CD14-positive monocyte (primary cell): ENCODE results near the gene WDR5. TPM values are rescaled to one million over a fixed set of nuclear protein-coding genes. Genes with fewer than 3 reads are reported as not detected.

Experiments used
- DNase-seq, 3 donors: peaks; one replicate each; pipeline ENCODE4 v3.0.0-alpha.2; 2011 to 2022
- H2AFZ ChIP-seq: 2 replicates; pipeline ENCODE4 v1.6.0; 2012; ENCODE audit warnings: mild to moderate bottlenecking, low read depth, low read length, inconsistent platforms; ENCODE audit not compliant: insufficient read depth, poor library complexity, severe bottlenecking
- H3K27ac ChIP-seq, 2 donors: 1 replicate in 1 of 2; 2 replicates in 1 of 2; pipeline ENCODE4 v1.5.1; 2012 to 2013; ENCODE audit warnings: low read length in 2 of 2, control low read depth in 1 of 2, inconsistent platforms in 1 of 2, low read depth in 1 of 2, mild to moderate bottlenecking in 1 of 2
- H3K27me3 ChIP-seq, 2 donors: one replicate each; pipeline versions ENCODE4 v1.6.0 to v1.6.1; 2011 to 2013; ENCODE audit warnings: low read length in 2 of 2; ENCODE audit not compliant: control insufficient read depth in 2 of 2, insufficient read depth in 2 of 2
- H3K36me3 ChIP-seq, 2 donors: replicated peaks in 1 of 2; 1 replicate in 1 of 2; 2 replicates in 1 of 2; pipeline versions ENCODE4 v1.5.1 to v1.6.1; 2012 to 2013; ENCODE audit warnings: low read length in 2 of 2, control low read depth in 1 of 2, inconsistent platforms in 1 of 2, mild to moderate bottlenecking in 1 of 2; ENCODE audit not compliant: insufficient read depth in 2 of 2, control insufficient read depth in 1 of 2
- H3K4me1 ChIP-seq, 2 donors: 1 replicate in 1 of 2; 2 replicates in 1 of 2; pipeline versions ENCODE4 v1.5.1 to v1.6.1; 2012 to 2013; ENCODE audit warnings: low read length in 2 of 2, control low read depth in 1 of 2, inconsistent platforms in 1 of 2, mild to moderate bottlenecking in 1 of 2, moderate library complexity in 1 of 2; ENCODE audit not compliant: insufficient read depth in 2 of 2, control insufficient read depth in 1 of 2
- H3K4me2 ChIP-seq: replicated peaks from 2 replicates; pipeline ENCODE3; 2012; ENCODE audit warnings: low read length, moderate library complexity, mild to moderate bottlenecking; ENCODE audit not compliant: poor library complexity, severe bottlenecking; ENCODE audit errors: extremely low read depth
- H3K4me3 ChIP-seq, 3 experiments: fragments of 200-600 bp in 1 of 3; sonication (generic) in 1 of 3; replicated peaks in 1 of 3; 1 replicate in 2 of 3; 2 replicates in 1 of 3; pipeline ENCODE4 v1.5.1; 2011 to 2013; ENCODE audit warnings: low read length in 3 of 3, mild to moderate bottlenecking in 3 of 3, control low read depth in 2 of 3, low read depth in 2 of 3, inconsistent platforms in 1 of 3, moderate library complexity in 1 of 3
- H3K79me2 ChIP-seq: 2 replicates; pipeline ENCODE4 v1.6.0; 2012; ENCODE audit warnings: mild to moderate bottlenecking, control low read depth, inconsistent platforms, low read length, moderate library complexity; ENCODE audit not compliant: insufficient read depth
- H3K9ac ChIP-seq: 2 replicates; pipeline ENCODE4 v1.6.0; 2017; ENCODE audit warnings: low read length, mild to moderate bottlenecking; ENCODE audit not compliant: insufficient read depth, poor library complexity, severe bottlenecking
- H3K9me3 ChIP-seq, 2 donors: replicated peaks in 1 of 2; 1 replicate in 1 of 2; 2 replicates in 1 of 2; pipeline versions ENCODE4 v1.5.1 to v1.6.1; 2012 to 2013; ENCODE audit warnings: low read length in 2 of 2, control low read depth in 1 of 2; ENCODE audit not compliant: control insufficient read depth in 1 of 2, insufficient read depth in 1 of 2
- H4K20me1 ChIP-seq: 2 replicates; pipeline ENCODE4 v1.6.0; 2012; ENCODE audit warnings: mild to moderate bottlenecking, low read length, control low read depth, moderate library complexity; ENCODE audit not compliant: insufficient read depth
- H3K27ac Mint-ChIP-seq, 7 donors: one replicate each; pipeline ENCODE4 v1.8.0; 2020; ENCODE audit warnings: mild to moderate bottlenecking in 7 of 7, mixed read lengths in 7 of 7, moderate library complexity in 6 of 7, inconsistent platforms in 2 of 7
- H3K27me3 Mint-ChIP-seq, 3 donors: one replicate each; pipeline ENCODE4 v1.8.0; 2021 to 2022; ENCODE audit warnings: low read depth in 3 of 3, mild to moderate bottlenecking in 3 of 3, mixed read lengths in 3 of 3, moderate library complexity in 3 of 3, inconsistent platforms in 1 of 3
- H3K36me3 Mint-ChIP-seq, 2 donors: one replicate each; pipeline ENCODE4 v1.8.0; 2020; ENCODE audit warnings: mixed read lengths in 2 of 2, inconsistent platforms in 1 of 2, mild to moderate bottlenecking in 1 of 2
- H3K4me1 Mint-ChIP-seq: one replicate; pipeline ENCODE4 v1.8.0; 2020; ENCODE audit warnings: mild to moderate bottlenecking, mixed read lengths
- H3K4me3 Mint-ChIP-seq, 2 donors: one replicate each; pipeline ENCODE4 v1.8.0; 2020; ENCODE audit warnings: mild to moderate bottlenecking in 2 of 2, mixed read lengths in 2 of 2, moderate library complexity in 1 of 2
- H3K9me3 Mint-ChIP-seq, 7 donors: one replicate each; pipeline ENCODE4 v1.8.0; 2020 to 2022; ENCODE audit warnings: mixed read lengths in 7 of 7, mild to moderate bottlenecking in 6 of 7, moderate library complexity in 6 of 7, inconsistent platforms in 2 of 7
- WGBS: methylation state at CpG from one replicate; pipeline ENCODE4 v1.1.5; 2013; ENCODE audit warnings: missing lambda C conversion rate; ENCODE audit not compliant: insufficient coverage; 5-methylcytosine and 5-hydroxymethylcytosine counted together
- intact Hi-C, 2 donors: fragments of 100-400 bp; cut with micrococcal nuclease; formaldehyde crosslinking; loops; one replicate each; pipeline versions ENCODE4 v1.15.0 to v1.15.1; 2023
- polyA plus RNA-seq, 3 donors: library from polyadenylated mRNA; depleted of rRNA in 1 of 3; unstranded in 2 of 3; stranded (reverse) in 1 of 3; fragments of 300-500 nt in 2 of 3; fragments of >200 nt in 1 of 3; fragmentation: Illumina TruSeq in 2 of 3; gene quantifications; 1 replicate in 2 of 3; 2 replicates in 1 of 3; pipeline ENCODE4 v1.2.3, GENCODE V29; 2012 to 2021
- TF ChIP-seq, protein P1 (sequence below): fragments of 200-600 bp; IDR thresholded peaks from one replicate; pipeline ENCODE4 v1.8.0; 2022; ENCODE audit warnings: antibody characterized with exemption, mild to moderate bottlenecking

Gene WDR5
- polyA plus RNA-seq, 3 donors, result 8.7 to 17.3 (median 10.2) TPM

DNA sequence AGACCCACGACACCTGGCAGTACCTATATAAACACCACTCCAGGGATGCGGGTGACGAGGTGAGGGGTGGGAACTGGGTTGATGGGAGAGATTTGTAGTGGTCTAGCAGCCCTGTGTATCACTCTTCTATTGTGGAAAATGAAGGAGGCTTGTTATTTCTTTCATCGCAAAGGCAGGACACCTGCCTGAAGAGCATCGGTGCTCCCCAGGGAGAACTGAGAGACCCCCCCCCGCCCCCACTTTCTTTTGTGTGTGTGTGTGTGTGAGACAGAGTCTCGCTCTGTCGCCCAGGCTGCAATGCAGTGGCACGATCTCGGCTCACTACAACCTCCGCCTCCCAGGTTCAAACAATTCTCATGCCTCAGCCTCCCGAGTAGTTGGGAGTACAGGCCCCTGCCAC lies 8.3 kb upstream of the WDR5 start:
- H3K36me3 ChIP-seq, result no peaks in the 10 kb centered on the region
- H2AFZ ChIP-seq, result no peak overlapping the region
- H3K9me3 ChIP-seq, result no peaks in the 10 kb centered on the region
- peaks cover 19 to 21% of the 10 kb centered on the region in 2 donors for H3K4me1 ChIP-seq
- H3K79me2 ChIP-seq, result no peaks in the 10 kb centered on the region
- TF ChIP-seq, protein P1, sequence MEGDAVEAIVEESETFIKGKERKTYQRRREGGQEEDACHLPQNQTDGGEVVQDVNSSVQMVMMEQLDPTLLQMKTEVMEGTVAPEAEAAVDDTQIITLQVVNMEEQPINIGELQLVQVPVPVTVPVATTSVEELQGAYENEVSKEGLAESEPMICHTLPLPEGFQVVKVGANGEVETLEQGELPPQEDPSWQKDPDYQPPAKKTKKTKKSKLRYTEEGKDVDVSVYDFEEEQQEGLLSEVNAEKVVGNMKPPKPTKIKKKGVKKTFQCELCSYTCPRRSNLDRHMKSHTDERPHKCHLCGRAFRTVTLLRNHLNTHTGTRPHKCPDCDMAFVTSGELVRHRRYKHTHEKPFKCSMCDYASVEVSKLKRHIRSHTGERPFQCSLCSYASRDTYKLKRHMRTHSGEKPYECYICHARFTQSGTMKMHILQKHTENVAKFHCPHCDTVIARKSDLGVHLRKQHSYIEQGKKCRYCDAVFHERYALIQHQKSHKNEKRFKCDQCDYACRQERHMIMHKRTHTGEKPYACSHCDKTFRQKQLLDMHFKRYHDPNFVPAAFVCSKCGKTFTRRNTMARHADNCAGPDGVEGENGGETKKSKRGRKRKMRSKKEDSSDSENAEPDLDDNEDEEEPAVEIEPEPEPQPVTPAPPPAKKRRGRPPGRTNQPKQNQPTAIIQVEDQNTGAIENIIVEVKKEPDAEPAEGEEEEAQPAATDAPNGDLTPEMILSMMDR, result no peak
- Mint-ChIP-seq H3K36me3 (peaks cover 0 to under 1% of the 10 kb centered on the region in 2 donors), H3K27ac (peak overlapping the region in 1 of 7 donors; percentile 20), H3K4me1 (peaks cover 19% of the 10 kb centered on the region), H3K4me3 (no peak overlapping the region), H3K27me3 (peaks cover 0 to 2% (median 1%) of the 10 kb centered on the region in 3 donors), H3K9me3 (peaks cover 0 to 2% (median 0%) of the 10 kb centered on the region in 7 donors)
- H3K27me3 ChIP-seq, result no peaks in the 10 kb centered on the region
- H3K9ac ChIP-seq, result no peak overlapping the region
- H3K4me2 ChIP-seq, result no peak overlapping the region
- H4K20me1 ChIP-seq, result no peaks in the 10 kb centered on the region
- intact Hi-C loops, result no loop called here
- H3K4me3 ChIP-seq, result no peak overlapping the region
- no peak for DNase-seq
- no CpG with 5 or more reads among the region's 12 CpGs for WGBS
- H3K27ac ChIP-seq, result no peak overlapping the region

DNA sequence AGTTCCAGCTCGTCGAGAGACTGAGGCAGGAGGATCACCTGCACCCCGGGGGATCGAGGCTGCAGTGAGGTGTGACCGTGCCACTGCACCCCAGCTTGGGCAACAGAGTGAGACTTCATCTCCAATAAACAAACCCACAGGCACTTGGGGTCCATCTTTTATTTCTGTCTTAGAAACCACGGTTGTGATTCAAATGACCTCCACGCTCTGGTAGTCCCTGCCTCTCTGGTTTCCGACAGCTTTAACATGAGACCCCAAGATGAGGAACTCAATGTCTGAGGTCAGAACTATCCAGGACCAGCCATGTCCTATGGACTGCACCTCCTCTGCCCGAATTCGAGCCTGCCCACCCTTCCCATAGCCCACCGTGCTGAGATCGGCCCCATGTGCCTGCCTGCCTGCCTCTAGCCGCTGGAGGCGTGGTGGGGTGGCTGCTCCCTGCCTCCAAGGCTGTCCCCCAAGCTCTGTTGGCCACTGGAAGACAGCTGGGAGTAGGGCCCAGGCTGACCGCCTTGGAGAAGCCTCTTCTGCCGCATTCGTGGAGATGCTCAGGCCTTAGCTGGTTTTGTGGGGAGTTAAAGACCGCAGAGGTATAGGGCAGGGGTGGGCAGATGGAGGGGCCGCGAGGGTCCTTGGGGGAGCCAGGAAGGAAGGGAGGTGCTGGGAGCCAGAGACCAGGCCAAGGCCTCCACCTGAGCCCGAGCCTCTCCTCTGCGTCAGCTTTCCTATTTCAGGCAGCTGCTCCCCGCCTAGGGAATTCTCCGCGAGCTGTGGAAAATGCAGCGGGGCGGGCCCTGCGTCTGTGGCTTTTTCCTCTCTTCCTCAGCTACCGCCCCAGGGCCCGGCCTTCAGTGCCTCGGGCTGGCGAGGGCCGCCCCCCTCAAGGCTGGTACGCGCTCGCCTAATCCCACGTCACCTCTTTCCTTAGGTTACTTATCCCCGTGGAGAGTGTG lies 6.9 kb upstream of the WDR5 start:
- Histone ChIP-seq H3K79me2 (no peaks in the 10 kb centered on the region), H2AFZ (no peak overlapping the region), H3K36me3 (no peaks in the 10 kb centered on the region), H3K4me3 (no peak overlapping the region), H3K27ac (no peak overlapping the region), H3K9me3 (no peaks in the 10 kb centered on the region), H3K27me3 (no peaks in the 10 kb centered on the region), H3K9ac (no peak overlapping the region), H3K4me2 (no peak overlapping the region), H4K20me1 (no peaks in the 10 kb centered on the region), H3K4me1 (peaks cover 8 to 9% of the 10 kb centered on the region in 2 donors)
- H3K4me3 Mint-ChIP-seq, result no peak overlapping the region
- 92% methylated on average over 27 of the region's 38 CpGs for WGBS
- H3K36me3 Mint-ChIP-seq, result peaks cover 0 to 3% of the 10 kb centered on the region in 2 donors
- peaks cover 13% of the 10 kb centered on the region for H3K4me1 Mint-ChIP-seq
- H3K27ac Mint-ChIP-seq, result no peak overlapping the region
- H3K27me3 Mint-ChIP-seq, result peaks cover 0 to 2% (median 1%) of the 10 kb centered on the region in 3 donors
- no peaks in the 10 kb centered on the region for H3K9me3 Mint-ChIP-seq
- TF ChIP-seq, protein P1, result no peak
- intact Hi-C loops, result no loop called here
- DNase-seq, result peak in 1 of 3 donors; percentile 2
